ENCODE measurements around the gene SMAD3.

DNA sequence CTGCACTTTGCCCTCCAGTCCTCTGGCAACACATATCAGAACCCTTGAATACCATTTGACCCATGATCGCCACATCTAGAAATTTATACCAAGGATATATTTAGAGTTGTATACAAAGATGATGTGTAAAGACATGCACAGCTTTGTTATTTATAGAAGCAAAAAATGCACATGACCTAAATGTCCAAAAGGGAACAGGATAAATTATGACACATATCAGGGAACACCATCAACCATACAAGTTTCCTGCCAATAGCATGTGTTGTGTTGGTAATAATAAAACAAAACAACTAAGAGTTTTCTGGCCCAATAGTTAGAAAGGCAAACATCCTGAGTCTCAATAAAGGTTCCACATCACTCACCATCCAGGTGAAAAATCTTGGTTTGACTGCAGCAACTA lies 137.6 kb downstream of the SMAD3 start:
- TF ChIP-seq, protein P1, sequence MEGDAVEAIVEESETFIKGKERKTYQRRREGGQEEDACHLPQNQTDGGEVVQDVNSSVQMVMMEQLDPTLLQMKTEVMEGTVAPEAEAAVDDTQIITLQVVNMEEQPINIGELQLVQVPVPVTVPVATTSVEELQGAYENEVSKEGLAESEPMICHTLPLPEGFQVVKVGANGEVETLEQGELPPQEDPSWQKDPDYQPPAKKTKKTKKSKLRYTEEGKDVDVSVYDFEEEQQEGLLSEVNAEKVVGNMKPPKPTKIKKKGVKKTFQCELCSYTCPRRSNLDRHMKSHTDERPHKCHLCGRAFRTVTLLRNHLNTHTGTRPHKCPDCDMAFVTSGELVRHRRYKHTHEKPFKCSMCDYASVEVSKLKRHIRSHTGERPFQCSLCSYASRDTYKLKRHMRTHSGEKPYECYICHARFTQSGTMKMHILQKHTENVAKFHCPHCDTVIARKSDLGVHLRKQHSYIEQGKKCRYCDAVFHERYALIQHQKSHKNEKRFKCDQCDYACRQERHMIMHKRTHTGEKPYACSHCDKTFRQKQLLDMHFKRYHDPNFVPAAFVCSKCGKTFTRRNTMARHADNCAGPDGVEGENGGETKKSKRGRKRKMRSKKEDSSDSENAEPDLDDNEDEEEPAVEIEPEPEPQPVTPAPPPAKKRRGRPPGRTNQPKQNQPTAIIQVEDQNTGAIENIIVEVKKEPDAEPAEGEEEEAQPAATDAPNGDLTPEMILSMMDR (conservative IDR thresholded peaks at IDR 0.05), result no peak
- no peak for TF ChIP-seq ZFX (IDR thresholded peaks at IDR 0.05)

Data from C4-2B (cell line).